Hematopoietic multipotent progenitor cell (in vitro differentiated cells): Measurements from ENCODE around the gene RANBP17. TPM values are rescaled to one million over a fixed set of nuclear protein-coding genes. Genes with fewer than 3 reads are reported as not detected.
"Not testable (repeated sequence)": the region's sequence is repeated elsewhere in the genome, so short reads cannot be mapped to it uniquely, and the experiment has no call there.

Experiments used
- DNase-seq, 3 donors: peaks; one replicate each; pipeline ENCODE4 v3.0.0-alpha.2; 2011 to 2015; ENCODE audit warnings: low read depth in 2 of 3, low spot score in 2 of 3
- total RNA-seq: library from RNA; depleted of rRNA; stranded (reverse); fragments of >200 nt; gene quantifications from one replicate; pipeline ENCODE4 v1.2.3, GENCODE V29; 2012

The RANBP17 gene
- total RNA-seq, 1 donor = 12.4 TPM

GRCh38 chr5:171143171-171143570 is 281.4 kb downstream of the RANBP17 start:
- DNase-seq = no peak

GRCh38 chr5:171143926-171144325 is 282.1 kb downstream of the RANBP17 start:
- no peak for DNase-seq

GRCh38 chr5:171149333-171149732 is 287.5 kb downstream of the RANBP17 start:
- no peak for DNase-seq

- DNase-seq = peak in 1 of 3 donors; percentile 23
Measured at GRCh38 chr5:171149772-171150171, 288.0 kb downstream of the RANBP17 start.

GRCh38 chr5:171152382-171152781 is 290.6 kb downstream of the RANBP17 start:
- no peak for DNase-seq

- DNase-seq = no peak
Measured at GRCh38 chr5:171155621-171156020, 293.8 kb downstream of the RANBP17 start.

GRCh38 chr5:171157276-171157675 is 295.5 kb downstream of the RANBP17 start:
- DNase-seq = no peak

GRCh38 chr5:171157775-171158174 is 296.0 kb downstream of the RANBP17 start:
- DNase-seq = no peak

GRCh38 chr5:171158581-171158980 is 296.8 kb downstream of the RANBP17 start:
- DNase-seq = no peak

GRCh38 chr5:171162165-171162564 is 300.3 kb downstream of the RANBP17 start:
- DNase-seq = no peak

GRCh38 chr5:171162596-171162995 is 300.8 kb downstream of the RANBP17 start:
- DNase-seq = peak in 1 of 3 donors; percentile 41

GRCh38 chr5:171166766-171167165 is 304.9 kb downstream of the RANBP17 start:
- no peak for DNase-seq

GRCh38 chr5:171168171-171168570 is 306.4 kb downstream of the RANBP17 start:
- peak in 1 of 3 donors; percentile 60 for DNase-seq

GRCh38 chr5:171174960-171175359 is 313.1 kb downstream of the RANBP17 start:
- not testable (repeated sequence) for DNase-seq

- DNase-seq = no peak
Measured at GRCh38 chr5:171175746-171176145, 313.9 kb downstream of the RANBP17 start.

- DNase-seq = not testable (repeated sequence)
Measured at GRCh38 chr5:171178190-171178589, 316.4 kb downstream of the RANBP17 start.

GRCh38 chr5:171188016-171188415 is 326.2 kb downstream of the RANBP17 start:
- DNase-seq = no peak

GRCh38 chr5:171189442-171189841 is 327.6 kb downstream of the RANBP17 start:
- DNase-seq = no peak

GRCh38 chr5:171192111-171192510 is 330.3 kb downstream of the RANBP17 start:
- no peak for DNase-seq

GRCh38 chr5:171201310-171201709 is 339.5 kb downstream of the RANBP17 start:
- no peak for DNase-seq

GRCh38 chr5:171205375-171205774 is 343.6 kb downstream of the RANBP17 start:
- no peak for DNase-seq

- DNase-seq = peak in 2 of 3 donors; percentile 50 to 83
Measured at GRCh38 chr5:171207256-171207847, 345.5 kb downstream of the RANBP17 start.

- no peak for DNase-seq
Measured at GRCh38 chr5:171221916-171222315, 360.1 kb downstream of the RANBP17 start.
